RPMI7951 (cell line): ENCODE measurements around the gene ATP12A. TPM values are rescaled to one million over a fixed set of nuclear protein-coding genes. Genes with fewer than 3 reads are reported as not detected.
"Not testable (repeated sequence)": the region's sequence is repeated elsewhere in the genome, so short reads cannot be mapped to it uniquely, and the experiment has no call there.

Experiments
- DNase-seq: peaks from one replicate; pipeline ENCODE4 v3.0.0-alpha.2; 2012; ENCODE audit warnings: low read depth
- total RNA-seq: library from RNA; depleted of rRNA; stranded (reverse); fragments of >200 nt; shearing (Covaris generic); gene quantifications from 2 replicates; pipeline ENCODE4 v1.2.3, GENCODE V29; 2014

The ATP12A gene
- total RNA-seq, 1 experiment from 2014 or later = not detected

GRCh38 chr13:24730873-24731567 is 50.8 kb downstream of the ATP12A start:
- not testable (repeated sequence) for DNase-seq

GRCh38 chr13:24734950-24735349 is 54.7 kb downstream of the ATP12A start:
- no peak for DNase-seq

- no peak for DNase-seq
These were observed 56.8 kb downstream of the ATP12A start for GRCh38 chr13:24737042-24737441.

GRCh38 chr13:24738366-24738847 is 58.2 kb downstream of the ATP12A start:
- no peak for DNase-seq

- DNase-seq = no peak
These were observed 60.0 kb downstream of the ATP12A start for GRCh38 chr13:24740014-24740890.

GRCh38 chr13:24741016-24741662 is 60.9 kb downstream of the ATP12A start:
- no peak for DNase-seq

GRCh38 chr13:24741791-24742190 is 61.6 kb downstream of the ATP12A start:
- no peak for DNase-seq

GRCh38 chr13:24742294-24742693 is 62.1 kb downstream of the ATP12A start:
- DNase-seq = no peak

GRCh38 chr13:24742977-24743376 is 62.8 kb downstream of the ATP12A start:
- DNase-seq = no peak

- no peak for DNase-seq
These were observed 64.0 kb downstream of the ATP12A start for GRCh38 chr13:24744247-24744646.

- DNase-seq = no peak
These were observed 65.3 kb downstream of the ATP12A start for GRCh38 chr13:24745516-24745860.

- no peak for DNase-seq
These were observed 65.8 kb downstream of the ATP12A start for GRCh38 chr13:24745861-24746617.

- no peak for DNase-seq
These were observed 66.5 kb downstream of the ATP12A start for GRCh38 chr13:24746618-24747247.

GRCh38 chr13:24747248-24748060 is 67.2 kb downstream of the ATP12A start:
- no peak for DNase-seq

GRCh38 chr13:24748061-24748400 is 67.8 kb downstream of the ATP12A start:
- no peak for DNase-seq

GRCh38 chr13:24759197-24759596 is 79.0 kb downstream of the ATP12A start:
- DNase-seq = no peak
